ENCODE measurements around the gene HRK.

The HRK gene

DNA sequence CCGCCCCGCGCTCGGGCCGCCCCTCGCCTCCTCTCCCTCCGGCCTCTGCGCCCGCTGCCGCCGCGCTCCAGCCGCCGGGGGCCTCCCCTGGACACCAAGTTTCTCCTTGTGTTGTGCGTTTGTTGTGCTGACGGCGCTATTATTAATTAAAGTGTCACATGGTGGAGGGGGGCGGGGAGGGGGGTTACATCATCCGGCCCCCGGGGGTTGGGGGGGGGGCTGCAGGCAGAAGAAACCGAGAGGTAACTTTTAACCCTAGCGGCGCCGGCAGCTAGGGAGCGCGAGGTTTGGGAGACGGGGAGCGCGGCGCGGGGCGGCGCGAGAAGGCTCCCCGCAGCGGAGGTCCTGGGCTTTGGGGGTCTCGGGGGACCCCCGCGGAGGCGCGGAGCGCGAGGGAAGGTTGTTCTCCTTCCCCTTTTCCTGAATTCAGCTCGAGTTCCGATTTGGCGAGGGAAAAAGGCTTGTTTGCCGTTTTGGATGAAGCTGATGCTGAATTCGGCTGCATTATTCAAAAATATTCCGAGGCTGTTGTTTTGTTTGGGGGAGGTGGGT is at the start of gene HRK:
Gene HRK, minus strand, starts transcription at position 117 of the 552 bp plus-strand sequence. CDS start 134 bp downstream, outside the sequence.
- DNase-seq (ENCODE audit: low read depth in 2 of 2): no peak

DNA sequence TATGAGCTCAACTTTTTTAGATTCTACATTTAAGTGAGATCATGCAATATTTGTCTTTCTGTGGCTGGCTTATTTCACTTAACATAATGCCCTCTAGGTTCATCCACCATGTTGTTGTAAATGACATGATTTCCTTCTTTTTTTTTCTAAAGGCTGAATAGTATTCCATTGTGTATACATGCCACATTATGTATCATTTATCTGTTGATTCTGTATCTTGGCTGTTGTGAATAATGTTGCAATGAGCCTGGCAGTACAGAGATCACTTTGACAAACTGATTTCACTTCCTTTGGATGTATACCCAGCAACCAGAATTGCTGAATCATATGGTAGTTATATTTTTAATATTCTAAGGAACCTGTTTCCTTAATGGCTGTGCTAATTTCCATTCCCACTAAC is 48.6 kb upstream of the HRK start:
- no peak for DNase-seq (ENCODE audit: low read depth in 2 of 2)

DNA sequence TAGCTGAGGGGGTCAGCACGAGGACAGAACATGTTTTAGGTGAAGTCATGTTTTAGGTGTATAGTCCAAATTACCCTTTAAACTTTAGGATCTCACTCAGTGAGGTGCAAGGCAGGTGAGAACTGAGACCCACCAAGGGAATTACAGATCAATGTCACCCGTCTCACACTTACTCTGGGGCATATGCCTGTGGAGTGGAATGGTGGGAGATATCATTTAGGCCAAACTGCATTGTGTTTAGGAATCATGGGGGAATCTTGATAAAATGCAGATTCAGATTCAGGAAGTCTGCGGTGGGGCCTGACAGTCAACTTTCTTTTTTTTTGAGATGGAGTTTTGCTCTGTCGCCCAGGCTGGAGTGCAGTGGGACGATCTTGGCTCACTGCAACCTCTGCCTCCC is 47.3 kb upstream of the HRK start:
- DNase-seq (ENCODE audit: low read depth in 2 of 2): no peak

DNA sequence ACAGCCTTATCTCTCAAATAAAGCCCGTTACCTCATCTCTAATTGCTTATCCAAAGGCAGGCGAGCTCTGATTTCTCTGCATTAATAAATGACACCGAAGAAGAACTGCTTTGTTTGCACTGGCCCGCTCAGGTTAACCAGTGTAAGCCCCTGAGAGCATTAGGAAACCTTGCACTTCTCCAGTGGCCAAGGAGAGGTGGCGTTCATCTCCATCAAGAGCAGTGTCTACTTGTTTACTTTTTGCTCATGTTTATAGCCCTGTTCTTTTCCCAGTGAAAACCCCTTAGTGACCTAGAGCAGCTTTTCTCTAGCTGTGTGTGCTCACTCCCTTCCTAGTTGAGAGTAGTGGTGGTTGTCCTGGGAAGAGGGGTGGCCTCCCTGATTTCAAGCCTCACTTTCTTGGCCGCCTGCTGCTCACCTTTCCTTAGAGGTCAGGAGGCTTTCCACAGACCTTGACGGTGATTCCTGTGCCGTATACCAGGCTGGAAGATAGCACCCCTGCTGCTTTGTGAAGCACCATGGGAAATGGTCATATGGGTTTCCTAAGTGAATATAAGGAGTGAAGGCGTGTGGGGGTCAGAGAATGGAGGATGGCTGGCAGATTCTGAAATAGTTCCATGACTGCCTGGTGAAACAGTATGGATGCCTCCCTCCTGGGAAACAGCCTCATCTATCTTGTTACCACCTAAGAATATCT is 46.2 kb upstream of the HRK start:
- DNase-seq (ENCODE audit: low read depth in 2 of 2): no peak

DNA sequence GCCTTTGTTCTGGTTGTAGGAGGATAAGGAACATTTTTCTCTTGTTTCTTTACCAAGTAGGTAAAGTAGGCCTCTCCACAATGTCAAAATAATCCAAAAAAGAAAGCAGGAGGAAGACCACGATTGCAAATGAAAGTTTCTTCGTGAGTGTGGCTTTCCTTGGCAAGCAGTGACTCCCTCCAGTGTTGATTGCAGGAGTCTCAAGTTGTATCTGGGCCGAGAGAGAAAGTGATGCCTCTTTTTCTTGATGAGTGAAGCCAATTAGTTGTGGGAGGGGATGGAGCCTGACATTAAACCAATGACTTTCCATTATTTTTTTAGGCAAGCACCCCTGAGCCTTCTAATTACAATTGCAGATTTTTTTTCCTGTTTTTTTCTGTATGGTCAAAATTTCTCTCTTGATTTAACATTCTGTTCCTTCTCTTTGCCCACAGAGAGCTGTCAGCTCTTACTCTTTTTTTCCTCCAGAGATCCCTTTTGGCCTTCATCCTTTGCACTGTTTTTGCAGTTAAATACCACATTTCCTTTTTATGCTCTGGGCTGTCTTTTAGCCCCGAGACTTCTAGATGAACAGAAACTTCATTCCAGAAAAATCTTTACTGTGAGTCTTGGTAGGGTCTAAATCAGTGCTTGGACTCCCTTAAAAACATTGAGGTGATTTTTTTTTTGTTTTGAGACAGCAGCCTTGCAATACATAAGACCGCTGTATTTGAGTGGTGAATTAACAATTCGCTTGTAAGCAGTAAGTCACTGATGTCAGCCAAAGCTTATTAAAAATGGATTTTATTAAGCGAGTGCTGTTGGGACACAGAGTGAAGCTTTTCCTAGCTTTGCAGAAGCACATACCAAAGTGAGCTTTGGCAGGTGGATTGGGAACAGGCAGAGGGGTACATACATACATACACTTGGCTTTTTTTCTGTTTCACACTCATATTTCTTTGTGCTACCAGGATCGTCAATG is 45.3 kb upstream of the HRK start:
- DNase-seq (ENCODE audit: low read depth in 2 of 2): no peak

DNA sequence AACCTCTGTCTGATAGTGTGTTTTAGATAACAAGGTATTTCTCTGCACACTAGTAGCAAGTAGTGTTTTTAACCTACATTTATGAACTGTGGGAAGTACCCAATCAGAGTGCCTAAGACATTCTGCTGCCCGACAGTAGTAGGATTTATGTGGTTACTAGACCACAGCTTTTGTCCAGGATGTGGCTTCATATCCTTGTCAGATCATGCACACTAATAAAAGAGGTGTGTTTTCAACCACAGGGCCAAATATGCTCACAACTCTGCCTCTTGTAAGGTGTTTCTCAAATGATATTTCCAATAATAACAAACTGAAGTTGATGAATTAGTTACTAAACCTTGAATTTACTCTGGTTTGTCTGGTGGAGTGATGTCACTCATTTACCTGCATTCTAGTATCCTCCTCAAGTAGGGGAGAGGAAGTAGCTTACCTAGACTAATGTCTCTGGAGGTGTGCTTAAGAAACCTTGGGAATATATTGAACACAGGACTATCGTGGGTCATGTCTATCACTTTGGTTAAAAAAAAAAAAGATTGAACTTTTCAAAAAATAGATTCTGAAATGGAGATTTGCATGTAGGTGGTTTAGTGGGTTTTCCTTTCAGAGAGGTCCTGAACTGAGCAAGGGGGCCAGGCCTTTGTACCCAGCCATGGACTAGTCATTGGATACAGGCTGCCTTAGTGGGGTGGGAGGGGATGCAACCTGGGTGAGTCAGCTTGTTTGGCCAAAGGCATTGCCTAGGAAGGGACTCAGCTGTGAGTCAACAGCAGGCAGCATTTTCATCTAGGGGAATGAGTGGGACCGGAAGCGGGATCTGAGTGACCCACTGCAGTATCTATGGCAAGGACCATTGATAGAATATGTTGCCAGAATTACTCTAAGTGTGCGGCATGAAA is 43.6 kb upstream of the HRK start:
- peak; percentile 32 to 50 for DNase-seq (ENCODE audit: low read depth in 2 of 2)

DNA sequence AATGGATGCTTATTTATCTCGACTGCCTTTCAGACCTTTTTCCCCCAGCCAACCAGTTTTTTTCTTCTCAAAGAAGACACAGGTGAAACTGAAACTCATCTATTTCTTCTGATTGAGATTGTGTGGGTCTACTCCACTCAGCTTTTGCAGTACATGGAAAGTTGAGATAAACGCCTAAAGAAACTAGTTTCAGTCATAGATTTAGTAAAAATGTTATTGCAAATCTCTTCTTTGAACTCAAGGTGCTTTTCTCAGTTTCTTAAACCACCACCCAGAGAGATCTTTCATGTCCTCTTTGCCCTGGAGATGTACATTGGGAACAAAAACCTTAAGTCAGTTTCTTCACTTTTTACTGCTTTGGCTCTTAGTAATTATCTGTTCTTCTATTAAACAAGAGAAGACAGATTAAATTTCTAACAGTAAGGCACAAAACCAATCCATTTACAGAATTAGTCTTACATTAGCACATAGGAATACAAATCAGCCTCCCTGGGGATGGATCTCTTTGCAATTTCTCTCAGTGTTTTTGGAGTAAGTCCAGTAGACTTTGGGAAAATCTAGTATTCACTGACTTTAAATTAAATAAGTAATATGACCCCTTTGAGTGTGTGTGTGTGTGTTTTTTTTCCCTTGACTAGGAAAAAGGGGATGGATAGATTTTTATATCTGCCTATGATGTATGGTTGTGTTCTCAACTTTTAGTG is 41.1 kb upstream of the HRK start:
- DNase-seq (ENCODE audit: low read depth in 2 of 2): no peak

DNA sequence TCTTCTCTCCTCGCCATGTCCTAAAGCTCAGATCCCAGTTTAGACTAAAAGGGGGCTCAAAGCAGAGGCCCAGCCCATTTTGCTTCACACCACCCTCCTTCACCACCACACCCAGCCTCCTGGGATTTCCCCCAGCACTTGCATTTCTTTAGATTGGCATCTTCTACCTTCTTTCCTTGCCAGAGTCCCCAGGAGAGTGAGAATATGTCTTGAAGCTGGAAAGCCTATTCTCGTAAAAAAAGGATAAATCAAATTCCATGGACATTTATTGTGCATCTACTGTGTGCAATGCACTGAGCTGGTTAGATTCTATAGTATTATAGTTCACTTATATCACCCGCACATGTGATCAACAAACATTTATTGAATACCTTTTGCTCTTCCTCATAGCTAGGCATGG is 39.7 kb upstream of the HRK start:
- no peak for DNase-seq (ENCODE audit: low read depth in 2 of 2)

DNA sequence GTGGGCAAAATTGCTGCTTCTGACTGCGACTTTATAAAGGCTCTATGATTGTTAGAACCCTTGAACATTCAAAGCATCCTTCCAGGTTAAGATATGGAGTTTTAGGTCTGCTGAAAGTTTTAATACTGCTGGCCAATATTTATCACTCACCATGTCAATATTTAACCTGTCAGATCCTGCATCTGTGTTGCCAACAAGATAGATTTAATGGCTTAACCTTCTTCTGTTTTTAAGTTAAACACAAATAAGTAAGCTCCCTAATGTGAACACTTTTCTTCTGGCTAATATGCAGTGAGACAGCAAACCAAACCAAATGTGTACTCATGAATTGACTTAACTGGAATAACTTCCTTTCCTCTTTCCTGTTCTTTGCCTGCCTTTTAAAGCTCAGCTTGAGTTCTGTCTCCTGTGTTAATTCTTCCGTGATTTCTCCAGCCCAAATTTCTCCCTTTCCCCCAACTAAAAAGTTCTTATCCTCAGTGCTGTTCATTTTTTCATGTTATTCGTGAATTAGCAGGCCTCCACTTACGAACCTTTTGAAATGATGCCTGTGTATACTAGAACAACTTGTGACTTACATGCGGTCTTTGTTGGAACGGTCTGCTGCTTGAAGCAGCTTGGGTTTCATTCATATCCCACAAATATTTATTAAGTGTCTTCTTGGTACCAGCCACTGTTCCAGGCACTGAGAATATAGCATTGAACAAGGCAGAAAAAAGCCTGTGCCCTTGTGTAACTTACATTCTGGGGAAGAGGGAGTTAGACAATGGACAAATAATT is 38.7 kb upstream of the HRK start:
- no peak for DNase-seq (ENCODE audit: low read depth in 2 of 2)

DNA sequence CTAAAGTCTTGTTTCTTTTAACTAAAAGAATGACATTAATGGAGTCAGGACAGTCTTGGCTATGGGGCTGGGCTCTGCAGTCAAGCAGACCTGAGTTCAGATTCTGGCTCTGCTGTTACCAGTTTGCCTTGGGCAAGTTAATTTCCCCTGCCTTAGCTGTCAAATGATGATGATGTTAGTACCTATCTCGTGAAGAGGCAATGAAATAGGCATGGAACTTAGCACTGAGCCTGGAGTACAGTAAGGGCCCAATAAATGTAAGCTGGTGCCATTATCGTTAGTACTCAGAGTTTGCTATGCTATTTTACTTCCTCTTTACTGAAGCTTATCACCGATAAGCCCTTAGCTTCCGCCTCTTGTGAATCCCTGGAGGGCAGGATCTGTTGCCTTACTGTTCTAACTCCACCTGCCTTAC is 38.0 kb upstream of the HRK start:
- DNase-seq (ENCODE audit: low read depth in 2 of 2): no peak

DNA sequence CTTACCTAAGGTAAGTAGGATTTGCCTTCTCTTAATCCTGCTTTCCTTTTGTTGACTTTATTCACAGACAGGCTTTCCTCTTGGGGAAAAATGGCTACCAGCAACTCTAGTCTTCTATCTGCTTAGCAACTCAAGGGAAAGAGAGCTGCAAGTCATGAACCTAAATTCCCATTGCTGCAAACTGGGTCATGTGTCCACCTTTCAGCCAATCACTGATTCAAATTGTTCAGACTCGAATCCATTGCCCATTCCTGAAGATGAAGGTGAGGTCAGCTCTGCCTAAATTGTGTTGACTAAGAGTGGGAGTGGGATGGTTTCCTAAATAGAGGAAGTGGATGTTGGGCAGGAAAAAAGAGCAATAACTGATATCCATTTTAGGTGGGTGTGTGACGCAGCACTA is 37.2 kb upstream of the HRK start:
- DNase-seq (ENCODE audit: low read depth in 2 of 2): no peak

DNA sequence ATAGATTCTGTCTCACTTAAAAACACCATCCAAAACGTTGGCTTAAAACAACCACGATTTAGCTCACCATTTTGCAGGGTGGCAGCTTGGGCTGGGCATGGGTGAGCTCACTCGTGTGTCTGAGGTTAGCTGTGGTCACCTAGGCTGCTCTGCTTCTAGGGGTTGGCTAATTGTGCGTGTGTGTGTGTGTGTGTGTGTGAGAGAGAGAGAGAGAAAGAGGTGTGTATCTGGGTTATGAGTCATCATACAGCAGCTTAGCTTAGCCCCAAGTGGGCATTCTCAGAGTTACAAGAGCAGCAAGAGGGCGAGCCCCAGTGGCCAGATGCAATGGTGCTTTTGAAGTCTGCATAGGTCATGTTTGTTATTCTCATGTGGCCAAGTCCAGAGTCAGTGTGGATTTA is 35.5 kb upstream of the HRK start:
- peak; percentile 37 to 56 for DNase-seq (ENCODE audit: low read depth in 2 of 2)

DNA sequence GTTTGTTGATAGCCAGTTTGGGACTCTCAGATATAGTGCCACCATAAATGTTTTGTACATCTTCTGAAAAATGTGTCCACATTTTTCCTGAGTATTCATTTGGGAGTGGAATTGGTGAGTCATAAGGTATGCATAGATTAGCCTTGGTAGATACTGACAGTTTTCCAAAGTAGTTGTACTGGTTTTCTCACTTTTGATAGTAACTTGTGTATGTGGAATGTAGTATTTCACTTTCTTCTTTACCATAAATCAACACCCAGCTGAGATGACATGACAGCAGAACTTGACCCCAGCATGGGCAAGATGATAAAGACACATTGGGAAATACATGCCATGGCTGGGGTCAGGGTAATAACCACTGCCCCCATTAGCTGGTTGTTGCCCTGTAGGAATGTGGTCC is 34.9 kb upstream of the HRK start:
- DNase-seq (ENCODE audit: low read depth in 2 of 2): no peak

DNA sequence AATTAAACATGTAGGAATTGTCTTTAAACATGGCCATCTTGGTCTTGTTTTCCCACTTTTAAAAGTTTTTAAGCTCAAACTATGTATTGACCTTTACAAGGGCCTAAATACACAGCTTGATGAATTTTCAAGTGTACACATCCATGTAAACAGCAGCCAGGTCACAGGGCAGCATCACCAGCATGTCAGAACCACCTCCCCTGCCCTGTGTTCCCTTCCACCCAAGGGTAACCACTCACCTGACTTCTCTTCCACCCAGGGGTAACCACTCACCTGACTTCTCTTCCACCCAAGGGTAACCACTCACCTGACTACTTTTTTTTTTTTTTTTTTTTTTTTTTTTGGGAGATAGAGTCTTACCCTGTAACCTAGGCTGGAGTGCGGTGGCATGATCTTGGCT is 34.1 kb upstream of the HRK start:
- no peak for DNase-seq (ENCODE audit: low read depth in 2 of 2)

DNA sequence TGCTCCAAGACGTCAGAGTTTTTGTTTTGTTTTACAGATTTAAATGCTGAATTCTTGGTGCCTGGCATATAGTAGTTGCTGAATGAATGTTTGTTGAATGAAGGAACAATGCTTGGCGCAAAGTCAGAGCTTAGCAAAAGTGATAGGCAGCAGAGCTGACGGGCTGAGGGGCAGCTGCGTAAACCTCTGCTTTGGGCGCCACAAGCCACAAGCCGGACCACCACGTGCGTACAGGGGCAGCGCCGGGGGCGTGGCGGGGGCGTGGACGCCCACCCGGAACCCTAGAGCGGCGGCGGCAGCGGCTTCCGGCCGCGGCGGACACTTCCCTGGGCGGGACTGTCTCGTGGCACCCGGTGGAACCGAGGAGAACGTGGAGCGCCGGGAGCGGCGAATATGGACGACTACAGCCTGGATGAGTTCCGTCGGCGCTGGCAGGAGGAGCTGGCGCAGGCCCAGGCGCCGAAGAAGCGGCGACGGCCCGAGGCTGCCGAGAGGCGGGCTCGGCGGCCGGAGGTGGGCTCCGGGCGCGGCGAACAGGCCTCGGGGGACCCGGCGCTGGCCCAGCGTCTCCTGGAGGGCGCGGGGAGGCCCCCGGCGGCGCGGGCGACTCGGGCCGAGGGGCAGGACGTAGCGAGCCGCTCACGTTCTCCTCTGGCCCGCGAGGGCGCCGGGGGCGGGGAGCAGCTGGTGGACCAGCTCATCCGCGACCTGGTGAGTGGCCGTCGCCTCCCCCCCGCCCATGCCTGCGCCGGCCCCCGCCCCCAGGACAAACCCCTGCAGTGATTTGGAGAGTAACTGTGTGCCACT is 29.6 kb upstream of the HRK start, which contains the start of gene FBXW8:
Gene FBXW8, plus strand, starts transcription at position 306 of the 807 bp plus-strand sequence. Its CDS starts 88 bp downstream, at position 394.
- peak; percentile 61 to 62 for DNase-seq (ENCODE audit: low read depth in 2 of 2)

DNA sequence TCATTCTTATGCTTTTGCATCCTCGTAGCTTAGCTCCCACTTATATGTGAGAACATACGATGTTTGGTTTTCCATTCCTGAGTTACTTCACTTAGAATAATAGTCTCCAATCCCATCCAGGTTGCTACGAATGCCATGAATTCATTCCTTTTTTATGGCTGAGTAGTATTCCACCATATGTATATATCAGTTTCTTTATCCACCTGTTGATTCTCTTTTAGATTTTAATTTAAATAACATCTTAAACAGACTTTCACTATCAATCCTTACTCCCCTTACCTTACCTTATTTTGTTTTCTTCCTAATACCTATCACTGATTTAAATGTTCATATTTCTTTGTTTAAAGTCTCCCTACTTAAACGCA is 29.0 kb upstream of the HRK start:
- no peak for DNase-seq (ENCODE audit: low read depth in 2 of 2)

DNA sequence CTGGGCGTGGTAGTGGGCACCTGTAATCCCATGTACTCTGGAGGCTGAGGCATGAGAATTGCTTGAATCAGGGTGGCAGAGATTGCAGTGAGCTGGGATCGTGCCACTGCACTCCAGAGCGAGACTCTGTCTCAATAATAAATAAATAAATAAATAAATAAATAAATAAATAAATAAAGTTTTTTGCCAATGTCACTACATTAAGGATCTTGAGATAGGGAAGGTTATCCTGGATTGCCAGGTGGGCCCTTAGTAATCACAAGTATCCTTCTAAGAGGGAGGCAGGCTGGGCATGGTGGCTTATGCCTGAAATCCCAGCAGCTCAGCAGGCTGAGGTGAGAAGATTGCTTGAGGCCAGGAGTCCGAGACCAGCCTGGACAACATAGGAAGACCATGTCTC is 25.0 kb upstream of the HRK start:
- no peak for DNase-seq (ENCODE audit: low read depth in 2 of 2)

DNA sequence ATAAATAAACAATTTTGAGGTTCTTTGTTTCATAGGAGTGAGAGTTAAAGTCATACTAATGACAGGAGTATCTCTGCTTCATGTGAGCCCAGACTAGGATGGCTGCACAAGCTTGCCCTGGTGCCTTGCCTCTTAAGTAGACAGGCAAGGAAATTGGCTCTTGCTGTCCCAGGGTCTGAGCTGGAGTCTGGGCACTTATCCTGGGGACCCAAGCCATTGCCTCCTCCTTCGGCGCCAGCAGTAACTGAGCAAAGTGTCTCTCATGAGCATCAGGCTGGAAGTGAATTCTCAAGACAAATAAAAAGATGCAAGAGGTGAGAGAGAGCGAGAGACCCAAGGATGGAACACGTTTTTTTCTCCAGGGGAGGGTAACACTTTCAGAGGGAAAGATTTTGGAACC is 22.6 kb upstream of the HRK start:
- DNase-seq (ENCODE audit: low read depth in 2 of 2): no peak

DNA sequence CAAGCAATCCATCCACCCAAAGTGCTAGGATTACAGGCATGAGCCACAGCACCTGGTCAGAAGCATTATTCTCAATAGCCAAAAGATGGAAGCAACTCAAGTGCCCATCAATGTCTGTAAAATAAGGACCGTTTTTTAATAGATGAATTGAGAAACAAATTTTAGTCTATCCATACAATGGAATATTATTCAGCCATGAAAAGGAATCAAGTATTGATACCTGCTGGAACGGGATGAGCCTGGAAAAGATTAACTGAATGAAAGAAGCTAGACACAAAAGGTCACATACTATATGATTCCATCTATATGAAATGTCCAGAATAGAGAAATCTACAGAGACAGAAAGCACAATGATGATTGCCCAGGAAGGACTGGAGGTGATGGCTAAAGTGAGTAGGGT is 20.4 kb upstream of the HRK start:
- no peak for DNase-seq (ENCODE audit: low read depth in 2 of 2)

All from stimulated activated CD8-positive, alpha-beta memory T cell treated with anti-CD3 and anti-CD28 coated beads, Interleukin-15, amount 100 ng/mL, for 48 hours (primary cell).